ENCODE data around the gene ARID3B.
"Not testable (repeated sequence)": the region's sequence is repeated elsewhere in the genome, so short reads cannot be mapped to it uniquely, and the experiment has no call there.

ARID3B gene

GRCh38 chr15:74569731-74570070 lies 28.7 kb downstream of the ARID3B start:
- DNase-seq (ENCODE audit: low spot score) = no peak

GRCh38 chr15:74571191-74571590 lies 30.2 kb downstream of the ARID3B start:
- DNase-seq (ENCODE audit: low spot score) = no peak

GRCh38 chr15:74573987-74574386 lies 33.0 kb downstream of the ARID3B start:
- no peak for DNase-seq (ENCODE audit: low spot score)

GRCh38 chr15:74578496-74578994 lies 37.5 kb downstream of the ARID3B start:
- no peak for DNase-seq (ENCODE audit: low spot score)

- no peak for DNase-seq (ENCODE audit: low spot score)
These were observed 38.0 kb downstream of the ARID3B start for GRCh38 chr15:74579001-74579400.

- DNase-seq (ENCODE audit: low spot score) = no peak
These were observed 39.7 kb downstream of the ARID3B start for GRCh38 chr15:74580538-74581350.

GRCh38 chr15:74584204-74584603 lies 43.2 kb downstream of the ARID3B start:
- no peak for DNase-seq (ENCODE audit: low spot score)

GRCh38 chr15:74584779-74585178 lies 43.8 kb downstream of the ARID3B start:
- no peak for DNase-seq (ENCODE audit: low spot score)

GRCh38 chr15:74585191-74585590 lies 44.2 kb downstream of the ARID3B start:
- no peak for DNase-seq (ENCODE audit: low spot score)

GRCh38 chr15:74585857-74586256 lies 44.8 kb downstream of the ARID3B start:
- no peak for DNase-seq (ENCODE audit: low spot score)

- DNase-seq (ENCODE audit: low spot score) = no peak
These were observed 48.8 kb downstream of the ARID3B start for GRCh38 chr15:74589826-74590225.

- no peak for DNase-seq (ENCODE audit: low spot score)
These were observed 51.2 kb downstream of the ARID3B start for GRCh38 chr15:74592222-74592621.

- DNase-seq (ENCODE audit: low spot score) = no peak
These were observed 52.1 kb downstream of the ARID3B start for GRCh38 chr15:74593122-74593521.

- DNase-seq (ENCODE audit: low spot score) = no peak
These were observed 53.4 kb downstream of the ARID3B start for GRCh38 chr15:74594455-74594854.

GRCh38 chr15:74595271-74595670 lies 54.3 kb downstream of the ARID3B start:
- no peak for DNase-seq (ENCODE audit: low spot score)

GRCh38 chr15:74596736-74597135 lies 55.7 kb downstream of the ARID3B start:
- not testable (repeated sequence) for DNase-seq (ENCODE audit: low spot score)

- not testable (repeated sequence) for DNase-seq (ENCODE audit: low spot score)
These were observed 56.2 kb downstream of the ARID3B start for GRCh38 chr15:74597146-74597705.

- peak; percentile 99 for DNase-seq (ENCODE audit: low spot score)
These were observed 57.3 kb downstream of the ARID3B start for GRCh38 chr15:74598126-74598842.

GRCh38 chr15:74599156-74599555 lies 58.1 kb downstream of the ARID3B start:
- no peak for DNase-seq (ENCODE audit: low spot score)

- no peak for DNase-seq (ENCODE audit: low spot score)
These were observed 62.2 kb downstream of the ARID3B start for GRCh38 chr15:74603026-74603788.

GRCh38 chr15:74603789-74604705 lies 63.0 kb downstream of the ARID3B start:
- DNase-seq (ENCODE audit: low spot score) = no peak

All from germinal center (tissue), 1 donor.